ENCODE results near the gene MYO7A.
A peak's percentile ranks its signal among the peaks of the same experiment; 100 is the strongest.

The MYO7A gene

DNA sequence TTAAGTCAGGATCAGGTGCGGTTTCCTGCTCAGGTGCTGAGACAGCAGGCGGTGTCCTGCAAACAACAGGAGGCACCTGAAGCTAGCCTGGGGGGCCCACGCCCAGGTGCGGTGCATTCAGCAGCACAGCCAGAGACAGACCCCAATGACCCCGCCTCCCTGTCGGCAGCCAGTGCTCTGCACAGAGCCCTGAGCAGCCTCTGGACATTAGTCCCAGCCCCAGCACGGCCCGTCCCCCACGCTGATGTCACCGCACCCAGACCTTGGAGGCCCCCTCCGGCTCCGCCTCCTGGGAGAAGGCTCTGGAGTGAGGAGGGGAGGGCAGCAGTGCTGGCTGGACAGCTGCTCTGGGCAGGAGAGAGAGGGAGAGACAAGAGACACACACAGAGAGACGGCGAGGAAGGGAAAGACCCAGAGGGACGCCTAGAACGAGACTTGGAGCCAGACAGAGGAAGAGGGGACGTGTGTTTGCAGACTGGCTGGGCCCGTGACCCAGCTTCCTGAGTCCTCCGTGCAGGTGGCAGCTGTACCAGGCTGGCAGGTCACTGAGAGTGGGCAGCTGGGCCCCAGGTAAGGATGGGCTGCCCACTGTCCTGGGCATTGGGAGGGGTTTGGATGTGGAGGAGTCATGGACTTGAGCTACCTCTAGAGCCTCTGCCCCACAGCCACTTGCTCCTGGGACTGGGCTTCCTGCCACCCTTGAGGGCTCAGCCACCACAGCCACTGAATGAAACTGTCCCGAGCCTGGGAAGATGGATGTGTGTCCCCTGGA, at the start of gene MYO7A:
TSS of gene MYO7A (plus strand) at position 327 of the 772 bp plus-strand sequence. CDS start 2,389 bp downstream, outside the sequence.
- DNase-seq: no peak

DNA sequence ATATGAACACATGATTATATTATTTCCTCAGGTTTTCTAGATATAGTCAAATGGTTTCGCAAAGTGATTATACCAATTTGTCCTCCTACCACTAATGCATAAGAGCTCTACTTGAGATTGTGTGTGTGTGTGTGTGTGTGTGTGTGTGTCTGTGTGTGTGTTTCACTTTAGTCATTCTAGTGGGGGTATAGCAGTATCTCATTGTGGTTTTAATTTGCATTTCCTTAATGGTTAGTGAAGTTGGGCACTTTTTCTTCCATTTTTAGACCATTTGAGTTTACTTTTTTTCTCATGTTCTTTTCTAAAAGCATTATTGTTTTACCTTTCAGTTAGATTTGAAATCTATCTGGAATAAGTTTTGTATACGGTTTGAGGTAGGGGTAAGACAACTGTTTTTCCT, 48.4 kb upstream of the MYO7A start:
- no peak for DNase-seq

DNA sequence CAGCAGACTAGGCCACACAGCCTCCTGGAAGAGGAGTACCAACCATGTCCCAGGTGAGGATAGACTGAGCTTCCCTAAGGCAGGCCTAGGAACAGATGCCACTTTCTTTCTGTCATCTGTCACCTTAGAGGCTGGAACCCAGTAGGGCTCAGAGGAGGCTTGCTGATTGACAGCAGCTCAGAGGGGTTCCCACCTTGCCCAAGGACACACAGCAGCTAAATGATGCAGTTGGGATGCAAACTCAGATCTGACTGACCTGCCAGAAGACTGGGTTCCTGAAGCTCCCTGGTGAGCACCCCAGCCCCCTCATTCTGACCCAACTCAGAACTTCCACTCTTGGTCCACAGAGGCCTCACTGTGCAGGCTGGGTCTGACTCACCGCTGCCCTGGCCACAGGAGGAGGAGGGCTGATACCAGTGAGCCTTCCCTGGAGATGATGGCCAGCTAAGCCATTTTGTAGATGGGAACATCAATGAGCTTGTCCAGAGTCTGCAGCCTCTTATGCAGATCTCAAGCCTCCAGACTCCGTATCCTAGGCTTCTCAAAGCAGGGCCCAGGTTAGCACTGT, 47.3 kb upstream of the MYO7A start:
- DNase-seq: no peak

DNA sequence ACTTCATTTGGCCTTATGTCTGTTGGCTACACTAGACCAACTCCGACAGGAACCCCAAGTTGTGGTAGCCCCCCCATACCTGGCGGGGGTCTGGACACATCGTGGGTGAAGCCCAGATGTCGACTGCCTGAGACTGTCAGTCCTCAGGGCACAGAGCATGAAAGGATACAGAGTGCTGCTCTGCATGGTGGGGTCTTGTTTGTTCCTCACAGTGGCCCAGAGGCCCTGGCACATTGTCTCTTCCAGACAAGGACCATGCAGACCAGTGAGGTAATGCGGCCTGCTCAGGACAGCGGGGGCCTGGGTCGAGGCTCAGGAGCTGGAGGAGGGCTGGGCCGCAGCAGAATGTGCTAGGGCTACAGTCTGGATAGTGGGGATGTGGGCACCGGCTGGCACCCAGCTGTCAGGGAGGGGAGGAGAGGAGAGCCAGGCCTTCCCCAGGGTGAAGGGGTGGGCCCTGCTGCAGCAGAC, 46.6 kb upstream of the MYO7A start:
- no peak for DNase-seq

DNA sequence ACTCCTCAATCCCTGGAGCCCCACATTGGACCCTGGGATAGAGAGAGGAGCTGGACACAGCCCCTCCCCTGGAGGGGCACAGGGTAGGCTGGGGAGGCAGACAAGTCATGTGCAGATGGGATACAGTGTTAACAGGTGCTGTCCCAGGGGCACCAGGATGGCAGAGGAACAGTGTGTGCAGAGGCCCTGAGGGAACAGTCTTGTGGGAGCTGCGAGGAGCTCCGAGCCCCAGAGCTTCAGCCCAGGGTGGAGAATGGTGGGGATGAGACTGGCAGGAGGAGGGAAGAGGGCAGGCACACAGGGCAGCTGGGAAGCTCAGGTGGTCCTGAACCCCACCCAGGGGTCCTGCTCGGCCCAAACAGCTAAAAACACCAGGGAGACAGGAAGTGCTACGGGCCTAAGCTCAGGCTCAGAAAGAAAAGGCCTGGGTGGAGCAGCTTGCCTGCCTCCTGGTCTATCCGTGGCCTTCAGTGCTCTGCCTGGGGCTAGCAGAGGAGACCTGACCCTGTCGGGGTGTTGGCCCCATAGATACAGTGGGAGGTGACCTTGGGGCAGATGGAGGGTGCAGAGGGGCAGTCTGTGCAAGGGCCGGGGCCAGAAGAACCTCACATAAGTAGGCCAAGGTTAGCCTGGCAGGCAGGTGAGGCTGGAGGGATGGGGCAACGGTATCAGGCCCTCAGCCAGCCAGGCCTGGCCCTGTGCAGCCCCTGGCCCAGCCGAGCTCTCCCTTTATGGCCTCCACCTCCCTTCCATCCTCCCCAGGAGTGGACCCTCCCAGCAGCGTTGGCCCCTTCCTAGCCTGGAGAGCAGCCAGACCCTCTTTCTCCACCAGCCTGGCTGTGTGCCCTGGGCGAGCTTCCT, 45.8 kb upstream of the MYO7A start:
- DNase-seq: no peak

DNA sequence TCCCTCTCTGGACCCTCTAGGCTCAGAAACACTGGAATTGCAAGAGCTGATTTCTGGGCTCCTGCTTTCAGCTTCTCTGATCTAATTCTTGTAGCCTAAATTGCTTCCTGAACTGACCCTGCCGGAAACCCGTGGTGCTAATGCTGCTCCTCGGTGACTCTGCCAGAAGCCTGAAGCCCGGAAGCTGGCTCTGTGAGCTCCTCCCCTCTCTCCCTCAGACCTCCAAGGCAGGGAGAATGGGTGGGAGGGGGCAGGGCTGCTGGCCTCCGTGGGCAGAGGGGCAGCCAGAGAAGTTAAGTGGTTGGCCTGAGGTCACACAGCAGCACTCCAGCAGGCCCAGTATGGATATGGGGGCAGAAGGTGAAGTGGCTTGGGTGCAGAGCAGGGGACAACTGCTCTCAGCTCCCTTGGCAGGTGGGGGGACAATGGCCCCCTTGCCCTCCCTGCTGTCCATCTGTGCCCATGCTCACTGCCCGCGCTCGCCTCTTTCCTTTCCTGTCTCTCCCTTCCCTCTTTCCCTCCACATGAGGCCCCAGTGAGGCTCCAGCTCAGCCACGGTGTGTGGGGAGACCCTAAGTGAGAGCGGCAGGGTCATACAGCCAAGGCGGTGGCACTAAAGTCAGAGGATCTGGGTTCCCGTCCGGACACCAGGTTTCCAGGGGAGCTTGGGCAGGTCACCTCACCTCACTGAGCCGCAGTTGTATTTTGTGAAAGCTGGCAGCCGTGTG, 45.0 kb upstream of the MYO7A start:
- DNase-seq: peak; percentile 56

DNA sequence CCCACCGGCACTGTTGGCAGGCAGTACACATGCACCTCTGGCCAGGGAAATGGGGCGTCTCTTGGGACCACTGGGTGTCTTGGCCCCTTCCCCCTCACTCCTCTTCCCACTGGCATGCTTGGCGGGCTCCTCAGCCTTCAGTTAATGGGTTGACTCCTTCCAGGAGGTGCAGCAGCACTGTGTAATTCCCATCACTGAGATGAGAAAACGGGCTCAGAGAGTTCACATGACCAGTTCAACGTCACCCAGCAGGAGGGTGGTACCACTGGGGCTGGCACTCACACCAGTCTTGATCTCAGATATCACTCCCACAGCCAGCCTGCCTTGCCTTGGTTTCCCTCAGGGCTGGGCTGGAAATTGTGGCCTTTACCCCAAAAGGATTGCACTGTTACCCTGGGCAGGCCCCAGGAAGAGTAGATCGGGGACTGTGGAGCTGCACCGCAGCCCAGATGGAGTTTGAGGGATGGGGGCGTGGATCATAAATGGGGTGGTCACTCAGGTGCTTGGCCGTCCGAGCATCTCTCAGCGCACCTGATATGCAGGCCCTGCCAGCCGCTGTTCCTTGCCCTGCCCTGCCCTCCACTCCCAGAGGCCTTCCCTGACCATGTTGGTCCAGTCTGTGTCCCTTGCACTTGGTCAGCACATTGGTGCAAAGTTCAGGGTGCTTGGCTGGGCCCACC, 44.3 kb upstream of the MYO7A start:
- DNase-seq: no peak

DNA sequence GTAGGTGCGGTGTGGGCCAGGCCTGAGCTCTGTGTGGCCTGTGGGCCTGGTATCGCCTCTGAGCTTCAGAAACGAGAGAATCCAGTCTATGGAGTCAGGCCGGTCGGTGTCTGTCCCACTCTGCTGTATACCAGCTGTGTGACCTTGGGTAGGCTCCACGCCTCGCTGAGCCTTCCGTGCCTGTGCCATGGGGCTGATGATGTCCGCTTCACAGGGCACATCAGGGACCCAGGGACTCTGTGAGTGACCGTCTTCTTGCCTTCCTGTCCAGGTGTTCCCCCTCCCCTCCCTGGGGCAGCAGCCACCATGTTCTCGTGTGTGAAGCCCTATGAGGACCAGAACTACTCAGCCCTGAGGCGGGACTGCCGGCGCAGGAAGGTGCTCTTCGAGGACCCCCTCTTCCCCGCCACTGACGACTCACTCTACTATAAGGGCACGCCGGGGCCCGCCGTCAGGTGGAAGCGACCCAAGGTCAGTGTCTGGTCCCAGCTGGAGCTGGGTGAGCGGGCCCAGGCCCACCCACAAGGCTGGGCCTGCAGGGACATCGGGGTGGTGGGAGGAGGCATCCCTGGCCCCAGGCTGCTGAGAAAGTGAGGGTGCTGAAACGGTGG, 43.4 kb upstream of the MYO7A start:
- no peak for DNase-seq

DNA sequence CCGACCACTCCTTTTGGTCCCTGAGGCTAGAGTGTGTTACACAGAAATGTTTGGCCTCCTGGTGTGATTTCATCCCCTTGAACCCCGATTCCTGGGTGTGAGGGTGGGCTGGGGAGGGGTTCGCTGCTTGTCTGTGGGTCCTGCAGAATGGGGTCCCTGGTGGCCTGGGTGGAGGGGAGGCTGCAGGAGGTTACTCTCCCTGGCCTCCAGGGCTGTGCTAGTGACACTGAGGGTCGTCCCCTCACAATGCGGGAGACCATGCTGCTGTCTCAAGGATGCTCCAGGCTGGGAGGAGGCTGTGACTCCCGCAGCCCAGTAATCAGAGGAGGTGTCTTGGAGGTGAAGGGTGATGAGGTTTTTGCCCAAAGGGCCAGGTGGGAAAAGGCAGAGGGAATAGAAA, 42.4 kb upstream of the MYO7A start:
- no peak for DNase-seq

DNA sequence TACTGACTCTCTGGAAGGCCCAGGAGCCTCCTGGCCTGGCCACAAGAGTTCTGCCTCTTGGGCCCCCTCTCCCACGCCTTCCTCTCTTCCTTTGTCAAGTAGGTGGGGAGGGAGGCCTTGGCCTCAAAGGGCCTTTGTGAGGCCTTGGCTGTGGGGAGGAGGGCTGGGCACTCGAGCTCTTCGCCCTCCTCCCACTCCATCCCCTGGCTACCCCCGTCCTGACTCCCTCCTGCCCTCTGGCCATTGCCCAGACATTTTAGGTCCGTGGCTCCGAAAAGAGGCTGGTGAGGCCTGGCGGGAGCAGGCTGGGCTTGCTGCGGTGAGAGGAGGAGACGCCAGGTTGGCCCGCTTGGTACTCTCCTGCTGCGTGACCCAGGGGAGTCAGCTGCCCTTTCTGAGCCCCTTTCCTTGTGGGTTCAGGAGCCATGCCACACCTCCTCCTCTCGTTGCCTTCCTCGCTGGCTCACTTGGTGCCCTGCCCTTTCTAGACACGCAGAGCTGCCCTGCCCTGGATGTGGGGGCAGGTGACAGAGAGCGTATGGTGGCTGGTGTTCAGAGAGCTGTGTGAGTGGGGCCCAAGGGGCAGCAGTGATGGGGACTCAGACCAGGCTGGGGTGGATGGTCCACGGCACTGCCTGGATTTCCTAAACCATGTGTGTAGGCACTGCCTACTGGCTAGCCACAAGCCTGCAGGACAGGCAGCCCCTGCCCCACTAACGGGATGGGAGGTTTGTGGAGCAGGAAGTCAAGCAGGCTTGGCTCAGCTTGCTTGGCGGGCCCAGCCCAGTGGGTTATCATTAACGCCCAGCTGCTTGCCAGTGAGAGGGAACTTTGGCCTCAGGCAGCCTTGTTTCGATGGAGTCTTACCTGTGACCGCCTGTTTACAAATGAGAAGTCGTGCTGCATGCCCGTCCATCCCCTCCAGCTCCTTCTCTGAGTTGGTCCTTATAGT, 41.2 kb upstream of the MYO7A start:
- no peak for DNase-seq

DNA sequence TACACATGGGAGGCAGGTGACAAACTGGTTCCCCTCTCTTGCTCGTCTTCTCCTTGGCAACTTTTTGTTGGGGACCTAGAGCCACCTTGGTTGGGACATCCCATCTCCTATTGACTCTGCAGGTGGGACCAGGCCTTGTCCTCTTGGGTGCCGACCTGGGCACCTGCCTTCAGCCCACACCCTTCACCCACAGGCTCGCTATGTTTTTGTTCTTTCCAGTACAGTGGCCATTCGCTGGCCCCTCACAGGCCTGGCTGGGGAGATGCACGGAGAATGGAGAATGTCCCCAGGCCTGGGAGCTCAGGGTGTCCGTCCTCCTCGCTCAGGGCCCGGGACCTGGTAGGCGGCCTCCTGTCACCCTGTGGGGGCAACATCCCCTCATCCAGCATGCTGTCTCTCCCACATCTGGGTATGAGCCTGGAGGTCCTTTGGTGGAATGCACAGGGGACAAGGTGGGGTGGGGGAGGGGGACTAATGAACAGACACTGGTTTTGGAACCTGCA, 40.3 kb upstream of the MYO7A start:
- DNase-seq: no peak

DNA sequence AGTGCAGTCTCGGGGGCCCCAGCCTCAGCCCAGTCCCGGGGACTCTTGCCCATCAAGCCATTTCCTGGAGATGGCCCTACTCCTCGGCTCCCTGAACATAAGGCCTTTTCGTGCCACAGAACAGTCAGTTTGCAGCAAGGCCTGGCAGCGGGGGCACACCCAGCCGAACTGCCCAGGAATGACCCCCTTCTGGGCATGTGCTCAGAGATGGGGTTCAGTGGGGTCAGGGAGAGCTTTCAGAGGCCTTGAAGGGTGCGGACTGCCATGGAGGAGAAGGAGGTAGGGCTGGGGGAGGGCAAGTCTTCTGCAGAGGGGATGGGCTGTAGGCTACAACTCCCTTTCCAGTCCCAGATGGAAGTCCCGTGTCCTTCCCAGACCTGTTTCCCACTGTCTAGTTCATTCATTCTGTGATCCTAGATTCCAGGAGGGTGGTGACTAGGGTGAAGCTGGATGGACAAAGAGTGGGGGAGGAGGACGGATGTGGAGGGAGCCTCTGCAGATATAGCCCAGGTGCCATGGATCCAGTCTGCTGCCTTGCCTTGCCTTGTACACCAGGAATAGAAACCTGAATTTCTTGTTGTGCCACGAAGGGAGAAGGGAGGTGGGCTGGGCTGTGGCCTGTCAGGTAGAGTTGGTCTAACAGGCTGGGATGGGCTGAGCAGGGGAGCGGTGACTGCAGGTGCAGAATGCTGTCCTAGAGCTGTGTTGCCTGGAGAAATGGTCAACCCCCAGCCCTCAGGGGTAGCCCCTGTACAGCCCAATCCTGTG, 39.6 kb upstream of the MYO7A start:
- no peak for DNase-seq

DNA sequence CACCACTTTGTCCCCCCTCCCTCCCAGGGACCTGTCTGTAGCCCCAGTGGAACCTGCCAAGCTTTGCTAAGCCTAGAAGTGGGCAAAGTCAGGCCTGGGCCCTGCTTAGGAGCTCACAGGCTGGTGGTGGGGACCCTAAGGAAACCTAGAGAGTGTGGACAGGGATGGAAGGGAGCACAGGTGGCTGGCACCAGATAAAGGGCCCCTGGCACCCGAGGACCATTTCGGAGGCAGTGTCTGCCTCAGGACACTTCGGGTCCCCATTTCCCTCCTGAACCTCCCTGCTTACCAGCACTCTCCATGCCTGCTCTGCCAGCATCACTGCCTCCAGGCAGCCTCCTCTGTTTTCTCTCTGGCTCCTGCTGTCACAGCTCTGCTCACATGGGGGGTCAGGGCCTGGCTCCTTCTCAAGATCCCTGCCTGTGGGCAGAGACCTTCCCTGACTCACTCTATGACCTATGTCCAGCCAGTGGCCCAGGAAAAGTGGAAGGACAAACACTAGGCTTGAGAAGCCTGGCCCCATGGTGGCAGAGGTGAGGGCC, 39.0 kb upstream of the MYO7A start:
- DNase-seq: no peak

DNA sequence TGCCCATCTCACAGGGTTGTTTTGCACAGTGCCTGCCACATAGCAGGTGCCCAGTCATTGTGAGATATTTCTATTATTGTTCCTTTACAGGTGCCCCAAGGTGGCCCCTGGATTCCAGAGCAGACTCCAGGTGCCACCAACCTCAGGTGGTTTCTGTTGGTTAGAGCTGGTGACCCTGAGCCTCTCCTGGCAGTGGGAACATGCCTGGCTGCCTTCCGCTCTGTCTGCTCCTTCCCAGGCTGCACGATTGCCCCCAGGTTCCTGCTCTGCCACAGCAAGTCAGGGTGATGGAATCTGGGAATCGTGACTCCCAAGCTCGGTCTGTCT, 38.0 kb upstream of the MYO7A start:
- DNase-seq: no peak

DNA sequence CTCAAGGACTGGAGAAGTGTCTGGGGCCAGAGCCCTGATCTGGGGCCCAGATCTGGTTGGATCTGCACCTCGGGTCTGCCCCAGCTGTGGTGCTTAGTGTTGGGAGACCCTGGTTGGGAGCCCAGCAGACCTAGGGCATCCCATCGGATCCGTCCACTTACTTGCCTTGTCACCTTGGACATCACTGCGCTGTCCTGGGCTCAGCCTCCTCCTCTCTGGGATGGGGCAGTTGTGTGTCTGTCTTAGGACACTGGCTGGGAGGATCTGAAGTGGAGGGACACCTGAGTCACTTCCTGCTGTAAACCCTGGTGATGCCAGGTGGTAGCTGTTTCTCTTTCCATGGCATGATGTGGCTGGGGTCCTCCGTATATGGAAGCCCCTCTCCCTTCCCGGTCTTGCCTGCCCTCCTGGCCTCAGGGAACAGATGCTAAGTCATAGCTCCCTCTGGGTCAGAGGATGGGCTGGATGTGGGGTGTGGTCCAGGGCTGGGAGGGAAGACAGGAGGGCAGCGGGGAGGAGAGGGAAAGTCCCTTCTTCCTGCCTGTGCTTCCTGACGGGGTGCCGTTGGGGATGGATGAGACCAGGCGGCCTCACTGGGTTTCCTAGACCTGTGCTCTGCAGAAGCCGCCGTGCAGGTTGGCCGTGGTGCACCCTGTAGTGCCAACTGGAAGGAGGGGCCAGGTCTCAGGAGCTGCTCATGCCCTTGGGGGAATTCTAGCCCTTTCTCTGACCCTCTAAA, 37.5 kb upstream of the MYO7A start:
- no peak for DNase-seq

DNA sequence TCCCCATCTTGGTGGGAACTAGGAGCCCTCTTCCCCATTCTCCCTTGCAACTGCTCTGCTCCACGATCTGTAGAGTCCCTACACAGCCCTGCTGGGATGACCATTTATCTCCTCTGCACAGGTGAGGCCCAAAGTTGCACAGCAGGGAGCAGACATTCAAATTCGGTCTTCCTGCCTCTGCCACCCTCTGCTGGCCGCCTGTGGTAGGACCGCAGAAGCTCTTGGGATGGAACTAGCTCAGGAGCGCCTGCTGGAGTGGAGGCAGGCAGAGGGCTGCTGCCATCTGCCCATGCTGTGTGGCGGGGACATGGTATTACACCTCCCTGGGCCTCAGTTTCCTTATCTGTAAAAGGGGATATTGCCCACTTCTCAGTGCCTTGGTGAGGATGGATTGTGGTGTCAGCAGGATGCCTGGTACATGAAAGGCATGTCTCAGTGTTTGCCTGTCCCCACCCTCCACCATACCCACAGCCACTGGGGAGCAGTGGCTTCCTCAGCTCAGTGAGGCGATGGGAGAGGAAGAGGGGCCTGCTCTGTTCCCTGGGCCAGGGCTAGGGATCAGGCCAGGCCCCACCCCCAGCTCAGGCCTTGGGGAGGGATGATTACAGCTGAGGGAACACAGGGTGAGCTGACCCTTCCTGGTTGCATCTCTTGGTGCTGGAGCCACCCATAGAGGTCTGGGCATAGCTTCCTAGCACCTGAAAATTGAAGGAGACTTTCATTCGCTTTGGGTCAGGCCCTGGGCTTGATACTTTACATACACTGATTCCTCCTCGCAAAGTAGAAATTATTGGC, 36.7 kb upstream of the MYO7A start:
- DNase-seq: peak; percentile 81

DNA sequence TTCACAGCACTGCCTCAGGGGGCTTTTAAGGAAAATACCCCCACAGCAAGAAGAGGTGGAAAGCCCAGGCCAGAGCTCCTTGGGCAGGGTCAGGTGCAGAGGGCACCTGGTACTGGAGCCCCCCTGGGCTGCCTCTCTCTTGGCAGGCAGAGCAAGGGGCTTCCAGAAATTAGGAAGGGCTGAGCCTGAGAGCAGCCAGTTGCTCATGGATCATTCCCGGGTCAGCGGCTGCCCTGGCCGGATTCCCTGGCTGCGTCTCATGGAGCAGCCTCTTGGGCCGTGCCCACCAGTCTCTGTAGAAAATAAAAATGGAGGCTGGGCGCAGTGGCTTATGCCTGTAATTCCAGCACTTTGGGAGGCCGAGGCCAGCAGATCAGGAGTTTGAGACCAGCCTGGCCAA, 35.7 kb upstream of the MYO7A start:
- no peak for DNase-seq

Data from activated CD4-positive, alpha-beta T cell treated with anti-CD3 and anti-CD28 coated beads, Interleukin-10, Interleukin-2, amounts not matched to agents 100 ng/mL and 50 ng/mL, durations not matched to agents 16 hours and 8 hours (primary cell).